Thoracic aorta (tissue), 2 donors: ENCODE data around the gene TNPO3. TPM values are rescaled to one million over a fixed set of nuclear protein-coding genes. Genes with fewer than 3 reads are reported as not detected.

Experiments
- ATAC-seq: fragments of 150-250 bp; one replicate; pipeline ENCODE4 v1.8.0; 2017; ENCODE audit warnings: low read depth; ENCODE audit not compliant: insufficient number of reproducible peaks, low FRiP score
- DNase-seq: peaks from one replicate; pipeline ENCODE4 v3.0.0-alpha.2; 2020; ENCODE audit warnings: low spot score
- H3K27ac ChIP-seq, 2 donors: fragments of 200-600 bp; sonication (generic); 1 replicate in 1 of 2; 2 replicates in 1 of 2; pipeline ENCODE4 v1.5.1; 2016; ENCODE audit warnings: mild to moderate bottlenecking in 2 of 2, moderate library complexity in 2 of 2
- H3K27me3 ChIP-seq: fragments of 200-600 bp; sonication (generic); replicated peaks from 2 replicates; pipeline ENCODE4 v1.6.0; 2016; ENCODE audit warnings: mild to moderate bottlenecking; ENCODE audit not compliant: insufficient read depth
- H3K36me3 ChIP-seq: fragments of 200-600 bp; sonication (generic); one replicate; pipeline ENCODE4 v1.5.1; 2016
- H3K4me1 ChIP-seq, 2 donors: fragments of 200-600 bp; sonication (generic); 1 replicate in 1 of 2; 2 replicates in 1 of 2; pipeline versions ENCODE4 v1.5.1 to v1.6.0; 2016; ENCODE audit warnings: low read depth in 2 of 2, mild to moderate bottlenecking in 1 of 2; ENCODE audit not compliant: control insufficient read depth in 1 of 2
- H3K4me3 ChIP-seq: fragments of 200-600 bp; sonication (generic); 2 replicates; pipeline ENCODE4 v1.5.1; 2016; ENCODE audit warnings: mild to moderate bottlenecking
- H3K9me3 ChIP-seq: fragments of 200-600 bp; sonication (generic); 2 replicates; pipeline ENCODE4 v1.5.1; 2016
- CTCF ChIP-seq: fragments of 200-600 bp; sonication (generic); IDR thresholded peaks from one replicate; pipeline ENCODE4 v1.5.1; 2019; ENCODE audit warnings: antibody characterized with exemption
- total RNA-seq, 2 donors: library from RNA; depleted of rRNA; stranded (reverse); fragments of >200 nt; gene quantifications; one replicate each; pipeline versions ENCODE4 v1.1.0 to v1.2.3, GENCODE V29; 2016

Gene TNPO3
- 10 to 100 TPM; 28.6 to 29.5 TPM for total RNA-seq

- DNase-seq (peak; percentile 83), ATAC-seq (peak; percentile 89)
- Histone ChIP-seq H3K9me3 (no peaks in the 10 kb centered on the region), H3K27ac (peak within 1 kb of the TSS; percentile 97 to 98), H3K4me3 (peak within 1 kb of the TSS; percentile 87), H3K36me3 (no peaks in the 10 kb centered on the region), H3K4me1 (peaks cover 23 to 27% of the 10 kb centered on the region in 2 donors), H3K27me3 (no peaks in the 10 kb centered on the region)
- no peak for TF ChIP-seq CTCF
These were observed at the start of gene TNPO3 for GRCh38 chr7:129054438-129055293. Gene TNPO3 (minus strand): TSS chr7:129055111. CDS start chr7:129054770, 341 bp downstream.

DNA sequence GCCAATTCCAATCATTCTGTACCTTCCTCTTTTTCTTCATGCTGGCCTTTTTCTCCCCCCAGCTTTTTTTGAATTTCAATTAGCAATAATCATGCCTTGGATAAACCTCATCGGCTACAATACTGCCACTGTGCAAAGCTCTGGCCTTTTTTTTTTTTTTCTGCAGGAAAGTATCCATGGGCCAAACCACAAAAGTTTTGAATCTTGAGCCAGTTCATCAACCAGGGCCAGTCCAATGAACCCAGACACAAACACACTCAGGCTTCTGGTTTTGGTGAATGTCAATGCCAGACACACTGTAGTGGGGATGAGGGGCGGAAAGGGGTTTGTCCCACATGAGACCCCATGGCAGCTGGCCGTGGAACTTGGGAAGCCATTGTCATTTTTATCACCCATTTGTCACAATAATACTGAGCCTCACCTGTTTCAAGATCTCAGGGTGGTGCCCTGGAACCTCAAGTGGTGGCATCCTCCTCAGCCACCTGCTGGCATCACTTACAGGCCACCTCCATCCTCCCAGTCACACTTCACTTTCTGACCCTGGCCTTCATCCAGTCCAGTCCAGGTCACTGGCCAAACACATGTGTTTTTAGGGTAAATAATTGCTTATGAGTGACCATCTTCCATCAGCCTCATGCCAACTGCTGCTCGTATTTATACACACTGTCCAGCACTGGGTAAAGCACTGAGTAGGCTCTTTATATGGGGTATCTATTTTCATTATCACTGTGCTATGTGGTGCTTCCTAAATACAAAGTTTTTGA lies 48.8 kb upstream of the TNPO3 start:
- Histone ChIP-seq H3K36me3 (no peaks in the 10 kb centered on the region), H3K27ac (no peak overlapping the region), H3K4me1 (no peaks in the 10 kb centered on the region), H3K27me3 (no peaks in the 10 kb centered on the region), H3K4me3 (no peak overlapping the region), H3K9me3 (no peaks in the 10 kb centered on the region)
- no peak for TF ChIP-seq CTCF
- ATAC-seq (no peak), DNase-seq (no peak)

GRCh38 chr7:129101746-129102145 lies 46.8 kb upstream of the TNPO3 start:
- DNase-seq = no peak
- H3K9me3 ChIP-seq = no peaks in the 10 kb centered on the region
- no peaks in the 10 kb centered on the region for H3K36me3 ChIP-seq
- H3K4me1 ChIP-seq = no peaks in the 10 kb centered on the region
- no peak overlapping the region for H3K4me3 ChIP-seq
- no peak for ATAC-seq
- no peak for TF ChIP-seq CTCF
- no peak overlapping the region for H3K27ac ChIP-seq
- H3K27me3 ChIP-seq = no peaks in the 10 kb centered on the region

GRCh38 chr7:129100827-129101166 lies 45.9 kb upstream of the TNPO3 start:
- no peak for ATAC-seq

More at GRCh38 chr7:129100827-129101166, 45.9 kb upstream of the TNPO3 start:
- H3K27ac ChIP-seq = no peak overlapping the region
- no peak overlapping the region for H3K4me3 ChIP-seq
- H3K4me1 ChIP-seq = no peaks in the 10 kb centered on the region
- no peaks in the 10 kb centered on the region for H3K36me3 ChIP-seq
- no peak for DNase-seq
- no peaks in the 10 kb centered on the region for H3K9me3 ChIP-seq
- H3K27me3 ChIP-seq = no peaks in the 10 kb centered on the region
- TF ChIP-seq CTCF = no peak
